Trophoblast cell (in vitro differentiated cells and primary cell): ENCODE measurements around the gene NDE1.

Source experiments
- DNase-seq, 2 donors: peaks; one replicate each; pipeline ENCODE4 v3.0.0-alpha.2; 2016
- H2AFZ ChIP-seq: 2 replicates; pipeline ENCODE4 v1.6.1; 2013; ENCODE audit warnings: low read length, moderate library complexity, mild to moderate bottlenecking; ENCODE audit not compliant: insufficient read depth, poor library complexity
- H2AK5ac ChIP-seq: 2 replicates; pipeline ENCODE4 v1.6.1; 2013; ENCODE audit warnings: mild to moderate bottlenecking, low read length
- H2BK120ac ChIP-seq: 2 replicates; pipeline ENCODE4 v1.6.1; 2013; ENCODE audit warnings: low read length, mild to moderate bottlenecking, moderate library complexity; ENCODE audit not compliant: insufficient read depth, poor library complexity
- H2BK12ac ChIP-seq: 2 replicates; pipeline ENCODE4 v1.6.1; 2013; ENCODE audit warnings: mild to moderate bottlenecking, low read length, moderate library complexity
- H2BK5ac ChIP-seq: 2 replicates; pipeline ENCODE4 v1.6.1; 2013; ENCODE audit warnings: low read length, low read depth, moderate library complexity, mild to moderate bottlenecking; ENCODE audit not compliant: poor library complexity
- H3K14ac ChIP-seq: 2 replicates; pipeline ENCODE4 v1.6.1; 2013; ENCODE audit warnings: mild to moderate bottlenecking, low read length
- H3K18ac ChIP-seq: 2 replicates; pipeline ENCODE4 v1.6.1; 2013; ENCODE audit warnings: mild to moderate bottlenecking, low read length
- H3K23ac ChIP-seq: 2 replicates; pipeline ENCODE4 v1.6.1; 2013; ENCODE audit warnings: low read length
- H3K27ac ChIP-seq: 2 replicates; pipeline ENCODE4 v1.5.1; 2013; ENCODE audit warnings: low read depth, mild to moderate bottlenecking, inconsistent platforms, low read length, moderate library complexity
- H3K27me3 ChIP-seq: 2 replicates; pipeline ENCODE4 v1.6.1; 2013; ENCODE audit warnings: inconsistent platforms, mild to moderate bottlenecking, low read length, moderate library complexity; ENCODE audit not compliant: insufficient read depth
- H3K36me3 ChIP-seq, 2 experiments: 1 replicate in 1 of 2; 2 replicates in 1 of 2; pipeline ENCODE4 v1.6.1; 2013; ENCODE audit warnings: low read length in 2 of 2, mild to moderate bottlenecking in 2 of 2, moderate library complexity in 1 of 2; ENCODE audit not compliant: insufficient read depth in 2 of 2, control insufficient read depth in 1 of 2
- H3K4ac ChIP-seq: 2 replicates; pipeline ENCODE4 v1.6.1; 2013; ENCODE audit warnings: low read depth, mild to moderate bottlenecking, low read length, moderate library complexity
- H3K4me1 ChIP-seq, 2 experiments: 1 replicate in 1 of 2; 2 replicates in 1 of 2; pipeline ENCODE4 v1.6.1; 2013; ENCODE audit warnings: low read length in 2 of 2, mild to moderate bottlenecking in 2 of 2, moderate library complexity in 1 of 2; ENCODE audit not compliant: insufficient read depth in 2 of 2, control insufficient read depth in 1 of 2
- H3K4me2 ChIP-seq: 2 replicates; pipeline ENCODE4 v1.6.1; 2013; ENCODE audit warnings: inconsistent platforms, mild to moderate bottlenecking, low read length, moderate library complexity
- H3K4me3 ChIP-seq: 2 replicates; pipeline ENCODE4 v1.5.1; 2013; ENCODE audit warnings: mild to moderate bottlenecking, low read depth, low read length, inconsistent platforms
- H3K79me1 ChIP-seq: one replicate; pipeline ENCODE4 v1.6.1; 2013; ENCODE audit warnings: low read length
- H3K79me2 ChIP-seq: 2 replicates; pipeline ENCODE4 v1.6.1; 2013; ENCODE audit warnings: low read length, mild to moderate bottlenecking; ENCODE audit not compliant: control insufficient read depth, insufficient read depth, poor library complexity
- H3K9ac ChIP-seq: 2 replicates; pipeline ENCODE4 v1.6.1; 2013; ENCODE audit warnings: mild to moderate bottlenecking, low read length
- H3K9me3 ChIP-seq: 2 replicates; pipeline ENCODE4 v1.6.1; 2013; ENCODE audit warnings: low read depth, mild to moderate bottlenecking, control low read depth, inconsistent platforms, low read length; ENCODE audit not compliant: insufficient read depth
- H4K12ac ChIP-seq: 2 replicates; pipeline ENCODE4 v1.6.1; 2013; ENCODE audit warnings: low read depth, mild to moderate bottlenecking, low read length, moderate library complexity
- H4K8ac ChIP-seq: 2 replicates; pipeline ENCODE4 v1.6.1; 2013; ENCODE audit warnings: low read depth, mild to moderate bottlenecking, low read length, moderate library complexity
- H4K91ac ChIP-seq: one replicate; pipeline ENCODE4 v1.6.1; 2013; ENCODE audit warnings: low read depth, mild to moderate bottlenecking, low read length, moderate library complexity
- WGBS: extraction: QIAGEN DNeasy Blood & Tissue Kit; methylation state at CpG from one replicate; pipeline ENCODE4 v1.1.7; 2013; ENCODE audit warnings: missing lambda C conversion rate; ENCODE audit not compliant: insufficient read length, insufficient coverage; ENCODE audit errors: extremely low coverage; 5-methylcytosine and 5-hydroxymethylcytosine counted together

NDE1 gene

DNA sequence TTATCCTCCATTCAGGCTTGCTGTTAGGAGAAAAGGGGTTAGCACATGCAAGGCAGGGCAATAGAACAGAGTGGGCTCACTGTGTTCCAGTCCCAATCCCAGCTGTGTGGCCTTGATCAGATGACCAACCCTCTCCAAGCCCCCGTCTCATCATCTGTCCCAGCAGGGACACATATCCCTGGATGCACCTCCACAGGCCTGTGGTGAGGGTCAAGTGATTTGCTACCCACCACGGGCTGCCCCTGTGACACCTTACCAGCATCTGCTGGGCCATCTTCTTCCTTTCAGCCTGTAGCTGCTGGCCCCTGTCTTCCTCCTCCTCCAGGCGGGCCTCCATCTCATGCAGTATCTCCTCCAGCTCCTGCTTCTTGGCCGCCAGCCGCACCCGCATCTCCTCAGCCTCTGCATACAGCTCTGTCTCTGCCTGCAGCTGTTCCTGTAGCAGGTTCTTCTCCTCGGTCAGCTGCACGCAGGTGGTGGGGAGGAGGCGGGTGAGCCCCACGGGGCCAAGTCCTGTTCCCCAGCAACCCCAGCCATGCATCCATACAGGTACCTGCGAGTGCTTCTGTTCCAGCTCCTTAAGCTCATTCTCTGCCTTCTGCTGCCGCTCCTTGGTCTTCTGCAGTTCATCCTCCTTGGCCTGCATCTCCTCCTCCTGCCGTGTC is 91.3 kb downstream of the NDE1 start:
- DNase-seq, result no peak
- no peak overlapping the region for H2AK5ac ChIP-seq
- no peak overlapping the region for H3K9ac ChIP-seq
- no peaks in the 10 kb centered on the region for H3K79me1 ChIP-seq
- no peak overlapping the region for H2BK5ac ChIP-seq
- no peak overlapping the region for H3K4ac ChIP-seq
- H3K27me3 ChIP-seq, result peaks cover 2% of the 10 kb centered on the region
- no peak overlapping the region for H3K27ac ChIP-seq
- H4K8ac ChIP-seq, result no peak overlapping the region
- H4K91ac ChIP-seq, result no peak overlapping the region
- no peaks in the 10 kb centered on the region for H3K79me2 ChIP-seq
- no peak overlapping the region for H3K4me2 ChIP-seq
- H3K4me1 ChIP-seq, result no peaks in the 10 kb centered on the region
- H2BK12ac ChIP-seq, result no peak overlapping the region
- no peak overlapping the region for H2BK120ac ChIP-seq
- no peak overlapping the region for H3K23ac ChIP-seq
- H2AFZ ChIP-seq, result no peak overlapping the region
- peaks cover 5% of the 10 kb centered on the region for H3K9me3 ChIP-seq
- no peaks in the 10 kb centered on the region for H3K36me3 ChIP-seq
- H3K14ac ChIP-seq, result no peak overlapping the region
- H4K12ac ChIP-seq, result no peak overlapping the region
- no peak overlapping the region for H3K4me3 ChIP-seq
- WGBS, result no CpG with 5 or more reads among the region's 13 CpGs
- H3K18ac ChIP-seq, result no peak overlapping the region

DNA sequence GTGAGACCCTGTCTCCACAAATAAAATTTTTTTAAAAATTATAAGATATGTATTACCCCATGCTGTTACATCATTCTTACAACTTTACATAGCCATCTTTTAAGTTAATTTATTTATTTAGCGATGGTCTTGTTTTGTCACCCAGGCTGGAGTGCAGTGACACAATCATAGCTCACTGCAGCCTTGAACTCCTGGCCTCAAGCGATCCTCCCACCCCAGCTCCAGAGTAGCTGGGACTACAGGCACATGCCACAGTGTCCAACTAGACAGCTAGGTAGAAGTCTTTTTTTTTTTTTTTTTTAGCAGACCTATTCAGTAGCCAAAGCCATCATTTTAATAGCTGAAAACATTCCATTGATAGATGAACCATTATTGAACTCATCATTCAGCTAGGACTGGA is 92.7 kb downstream of the NDE1 start:
- Histone ChIP-seq H3K4me3 (no peak overlapping the region), H3K27me3 (peaks cover 2% of the 10 kb centered on the region), H3K27ac (no peak overlapping the region), H3K23ac (no peak overlapping the region), H4K12ac (no peak overlapping the region), H3K9ac (no peak overlapping the region), H3K79me2 (no peaks in the 10 kb centered on the region), H2AK5ac (no peak overlapping the region), H2BK12ac (no peak overlapping the region), H2AFZ (no peak overlapping the region), H3K9me3 (peaks cover 5% of the 10 kb centered on the region), H3K4me2 (no peak overlapping the region), H4K8ac (no peak overlapping the region), H3K36me3 (no peaks in the 10 kb centered on the region), H3K79me1 (no peaks in the 10 kb centered on the region), H2BK120ac (no peak overlapping the region), H3K4ac (no peak overlapping the region), H3K14ac (no peak overlapping the region), H3K4me1 (no peaks in the 10 kb centered on the region), H3K18ac (no peak overlapping the region), H4K91ac (no peak overlapping the region), H2BK5ac (no peak overlapping the region)
- no CpG with 5 or more reads among the region's 2 CpGs for WGBS
- DNase-seq, result no peak

DNA sequence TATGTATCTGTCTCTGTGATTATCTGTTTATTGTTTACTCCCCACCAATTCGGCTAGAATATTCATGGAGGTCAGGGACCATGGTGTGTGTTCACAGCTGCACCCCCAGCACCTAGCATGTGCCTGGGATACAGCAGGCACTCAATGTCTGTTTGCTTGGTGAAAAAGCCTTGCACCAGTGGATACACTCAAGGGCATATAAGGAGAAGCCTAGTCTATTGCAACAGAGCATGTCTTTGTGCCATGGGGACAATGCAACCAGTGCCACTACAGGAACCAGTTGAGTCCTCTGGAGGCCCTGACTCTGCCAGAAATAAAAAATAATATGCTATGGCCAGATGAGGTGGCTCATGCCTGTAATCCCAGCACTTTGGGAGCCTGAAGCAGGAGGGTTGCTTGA is 93.6 kb downstream of the NDE1 start:
- Histone ChIP-seq H3K27ac (no peak overlapping the region), H3K14ac (no peak overlapping the region), H3K27me3 (peaks cover 2% of the 10 kb centered on the region), H3K4ac (no peak overlapping the region), H4K91ac (no peak overlapping the region), H4K12ac (no peak overlapping the region), H3K18ac (no peak overlapping the region), H3K23ac (no peak overlapping the region), H2BK12ac (no peak overlapping the region), H2AK5ac (no peak overlapping the region), H3K4me2 (no peak overlapping the region), H3K36me3 (no peaks in the 10 kb centered on the region), H3K79me2 (no peaks in the 10 kb centered on the region), H3K9me3 (peaks cover 5% of the 10 kb centered on the region), H3K4me3 (no peak overlapping the region), H3K4me1 (no peaks in the 10 kb centered on the region), H3K9ac (no peak overlapping the region), H2BK120ac (no peak overlapping the region), H4K8ac (no peak overlapping the region), H2AFZ (no peak overlapping the region), H3K79me1 (no peaks in the 10 kb centered on the region), H2BK5ac (no peak overlapping the region)
- no peak for DNase-seq
- WGBS, result no CpG with 5 or more reads among the region's 1 CpG

DNA sequence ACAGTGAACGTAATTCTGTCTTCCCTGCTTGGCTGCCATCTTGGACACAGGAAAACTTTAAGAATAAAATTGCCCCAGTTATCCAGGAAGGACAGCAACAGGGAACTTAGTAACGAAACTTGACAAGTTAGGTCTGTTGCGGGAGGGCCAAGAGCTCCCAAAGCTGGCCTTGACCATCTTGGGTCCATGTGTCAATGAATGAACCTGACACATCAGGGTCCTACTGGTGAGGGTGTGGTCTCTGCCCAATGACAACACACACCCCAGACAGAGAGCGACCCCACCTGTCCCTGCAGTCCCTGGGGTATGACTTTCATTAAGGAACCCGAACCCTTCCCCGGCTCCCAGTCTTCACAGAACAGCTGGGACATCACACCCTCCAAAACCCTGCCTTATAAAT is 96.3 kb downstream of the NDE1 start:
- Histone ChIP-seq H3K4me3 (no peak overlapping the region), H2AK5ac (no peak overlapping the region)
- WGBS, result no CpG with 5 or more reads among the region's 6 CpGs

More for the DNA sequence above, 96.3 kb downstream of the NDE1 start:
- no peak overlapping the region for H2BK5ac ChIP-seq
- H3K9ac ChIP-seq, result no peak overlapping the region
- no peak overlapping the region for H3K4me2 ChIP-seq
- no peaks in the 10 kb centered on the region for H3K4me1 ChIP-seq
- no peaks in the 10 kb centered on the region for H3K79me1 ChIP-seq
- H3K79me2 ChIP-seq, result no peaks in the 10 kb centered on the region
- H4K12ac ChIP-seq, result no peak overlapping the region
- H3K4ac ChIP-seq, result no peak overlapping the region
- H2BK12ac ChIP-seq, result no peak overlapping the region
- no peak for DNase-seq
- no peaks in the 10 kb centered on the region for H3K36me3 ChIP-seq
- H3K18ac ChIP-seq, result no peak overlapping the region
- no peak overlapping the region for H3K14ac ChIP-seq
- peaks cover 2% of the 10 kb centered on the region for H3K27me3 ChIP-seq
- no peak overlapping the region for H4K91ac ChIP-seq
- no peak overlapping the region for H3K27ac ChIP-seq
- no peak overlapping the region for H2BK120ac ChIP-seq
- peaks cover 3% of the 10 kb centered on the region for H3K9me3 ChIP-seq
- H4K8ac ChIP-seq, result no peak overlapping the region
- H2AFZ ChIP-seq, result no peak overlapping the region
- H3K23ac ChIP-seq, result no peak overlapping the region
